ENCODE measurements around the gene FOXN1.
"Not testable (repeated sequence)": the region's sequence is repeated elsewhere in the genome, so short reads cannot be mapped to it uniquely, and the experiment has no call there.

The FOXN1 gene

GRCh38 chr17:28549236-28550132 lies 43.3 kb downstream of the FOXN1 start:
- peak; percentile 83 for DNase-seq

GRCh38 chr17:28550858-28551257 lies 44.7 kb downstream of the FOXN1 start:
- no peak for DNase-seq

- DNase-seq = no peak
Measured at GRCh38 chr17:28551421-28552175, 45.5 kb downstream of the FOXN1 start.

- DNase-seq = peak; percentile 73
Measured at GRCh38 chr17:28552176-28552999, 46.2 kb downstream of the FOXN1 start, which contains the start of gene UNC119. Gene UNC119 (minus strand): TSS chr17:28552624. CDS start chr17:28552557, 67 bp downstream.

- no peak for DNase-seq
Measured at GRCh38 chr17:28553000-28553505, 46.9 kb downstream of the FOXN1 start.

GRCh38 chr17:28554565-28554964 lies 48.4 kb downstream of the FOXN1 start:
- DNase-seq = no peak

GRCh38 chr17:28555022-28555421 lies 48.9 kb downstream of the FOXN1 start:
- DNase-seq = no peak

- no peak for DNase-seq
Measured at GRCh38 chr17:28563475-28563874, 57.3 kb downstream of the FOXN1 start.

GRCh38 chr17:28567604-28568003 lies 61.5 kb downstream of the FOXN1 start:
- no peak for DNase-seq

- no peak for DNase-seq
Measured at GRCh38 chr17:28569446-28569845, 63.3 kb downstream of the FOXN1 start.

- peak; percentile 31 for DNase-seq
Measured at GRCh38 chr17:28570716-28571360, 64.7 kb downstream of the FOXN1 start.

- peak; percentile 89 for DNase-seq
Measured at GRCh38 chr17:28571361-28572122, 65.4 kb downstream of the FOXN1 start, which contains the start of gene PIGS. Gene PIGS (minus strand): TSS chr17:28571524. CDS start chr17:28571496, 28 bp downstream.

GRCh38 chr17:28572259-28573039 lies 66.3 kb downstream of the FOXN1 start:
- DNase-seq = no peak

GRCh38 chr17:28573040-28573380 lies 66.9 kb downstream of the FOXN1 start:
- no peak for DNase-seq

- no peak for DNase-seq
Measured at GRCh38 chr17:28573521-28573920, 67.4 kb downstream of the FOXN1 start.

GRCh38 chr17:28573966-28574480 lies 67.9 kb downstream of the FOXN1 start:
- DNase-seq = no peak

- no peak for DNase-seq
Measured at GRCh38 chr17:28574526-28574925, 68.4 kb downstream of the FOXN1 start.

- DNase-seq = no peak
Measured at GRCh38 chr17:28575126-28575795, 69.1 kb downstream of the FOXN1 start.

GRCh38 chr17:28576016-28576415 lies 69.9 kb downstream of the FOXN1 start:
- not testable (repeated sequence) for DNase-seq
